Stimulated activated naive CD8-positive, alpha-beta T cell treated with anti-CD3 and anti-CD28 coated beads, Interleukin-15, amount 100 ng/mL, for 72 hours (primary cell): ENCODE measurements around the gene DNAH8.

Source experiments
- ATAC-seq: fragments of 150-1000 bp; cut with Tn5 transposase; 2 replicates; pipeline ENCODE4 v1.10.0; 2021; ENCODE audit warnings: mild to moderate bottlenecking, moderate library complexity
- DNase-seq, 2 donors: peaks; one replicate each; pipeline ENCODE4 v3.0.0; 2021 to 2022
- H3K27ac Mint-ChIP-seq, 2 donors: one replicate each; pipeline ENCODE4 v1.8.0; 2022; ENCODE audit warnings: mild to moderate bottlenecking in 2 of 2, mixed read lengths in 2 of 2, moderate library complexity in 2 of 2
- H3K27me3 Mint-ChIP-seq: one replicate; pipeline ENCODE4 v1.8.0; 2022; ENCODE audit warnings: mixed read lengths
- H3K4me1 Mint-ChIP-seq: one replicate; pipeline ENCODE4 v1.8.0; 2022; ENCODE audit warnings: mild to moderate bottlenecking, mixed read lengths
- H3K4me3 Mint-ChIP-seq, 2 donors: one replicate each; pipeline ENCODE4 v1.8.0; 2022; ENCODE audit warnings: mild to moderate bottlenecking in 2 of 2, mixed read lengths in 2 of 2, moderate library complexity in 1 of 2
- H3K9me3 Mint-ChIP-seq, 2 donors: one replicate each; pipeline ENCODE4 v1.8.0; 2022; ENCODE audit warnings: mixed read lengths in 2 of 2

The DNAH8 gene

DNA sequence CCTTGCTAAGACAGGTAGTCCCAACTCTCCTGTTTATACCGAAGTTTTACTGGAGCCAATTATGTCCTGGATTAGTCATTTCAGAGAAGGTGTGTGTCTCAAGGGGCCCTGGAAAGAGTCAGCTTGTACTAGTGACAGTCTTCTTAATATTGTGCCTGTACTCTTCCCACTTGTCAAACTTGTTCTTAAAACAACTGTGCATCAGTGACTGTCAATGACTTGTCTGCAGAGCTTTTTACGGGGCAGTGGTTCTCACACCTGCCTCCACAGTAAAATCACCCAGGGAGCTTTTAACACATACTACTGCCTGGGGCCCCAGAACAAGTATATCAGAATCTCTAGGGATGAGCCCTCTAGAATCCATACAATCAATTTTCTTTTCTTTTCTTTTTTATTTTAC is 305.0 kb downstream of the DNAH8 start:
- ATAC-seq: no peak
- H3K27ac Mint-ChIP-seq: no peak overlapping the region
- H3K9me3 Mint-ChIP-seq: peaks cover 5 to 7% of the 10 kb centered on the region in 2 donors
- H3K4me3 Mint-ChIP-seq: no peak overlapping the region
- DNase-seq: no peak
- H3K27me3 Mint-ChIP-seq: peaks cover 13% of the 10 kb centered on the region
- no peaks in the 10 kb centered on the region for H3K4me1 Mint-ChIP-seq

DNA sequence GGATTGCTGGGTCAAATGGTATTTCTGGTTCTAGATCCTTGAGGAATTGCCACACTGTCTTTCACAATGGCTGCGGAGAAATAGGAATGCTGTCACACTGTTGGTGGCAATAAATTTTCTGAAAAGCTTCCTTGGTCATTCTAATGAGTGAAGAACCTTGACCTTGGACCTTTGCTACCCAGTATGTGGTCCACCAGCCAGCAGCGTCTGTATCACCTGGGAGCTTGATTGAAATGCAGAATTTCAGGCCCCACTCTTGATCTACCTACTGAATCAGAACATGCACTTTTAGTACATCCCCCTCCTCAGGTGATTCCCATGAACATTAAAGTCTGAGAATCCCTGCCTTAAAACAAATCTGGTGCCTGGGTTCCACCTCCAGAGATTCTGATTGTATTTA is 305.9 kb downstream of the DNAH8 start:
- no peaks in the 10 kb centered on the region for H3K9me3 Mint-ChIP-seq

DNA sequence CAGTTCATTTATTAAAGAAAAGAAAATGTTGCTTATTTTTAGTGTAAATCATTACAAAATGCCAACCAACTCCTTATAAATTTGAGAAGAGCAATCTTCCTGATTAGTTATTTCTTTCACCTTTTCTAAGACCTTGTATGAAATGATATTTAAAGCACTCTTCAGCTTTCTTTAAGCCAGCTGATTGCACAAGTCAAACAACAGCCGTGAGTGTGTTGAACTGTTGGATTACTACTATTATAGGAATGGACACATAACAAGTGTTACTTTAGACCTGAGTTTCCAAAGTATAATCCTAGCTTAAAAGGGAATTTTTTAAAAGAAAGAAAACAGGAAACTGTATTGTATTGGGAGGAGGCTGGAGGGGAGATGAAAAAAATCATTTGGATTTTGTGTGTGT is 306.7 kb downstream of the DNAH8 start:
- Mint-ChIP-seq H3K4me1 (no peaks in the 10 kb centered on the region), H3K27ac (no peak overlapping the region), H3K4me3 (no peak overlapping the region), H3K27me3 (peaks cover 15% of the 10 kb centered on the region), H3K9me3 (no peaks in the 10 kb centered on the region)
- ATAC-seq (no peak), DNase-seq (no peak)

More for the DNA sequence above, 305.9 kb downstream of the DNAH8 start:
- Mint-ChIP-seq H3K27ac (no peak overlapping the region), H3K4me1 (no peaks in the 10 kb centered on the region), H3K4me3 (no peak overlapping the region), H3K27me3 (peaks cover 8% of the 10 kb centered on the region)
- ATAC-seq: no peak
- DNase-seq: no peak

DNA sequence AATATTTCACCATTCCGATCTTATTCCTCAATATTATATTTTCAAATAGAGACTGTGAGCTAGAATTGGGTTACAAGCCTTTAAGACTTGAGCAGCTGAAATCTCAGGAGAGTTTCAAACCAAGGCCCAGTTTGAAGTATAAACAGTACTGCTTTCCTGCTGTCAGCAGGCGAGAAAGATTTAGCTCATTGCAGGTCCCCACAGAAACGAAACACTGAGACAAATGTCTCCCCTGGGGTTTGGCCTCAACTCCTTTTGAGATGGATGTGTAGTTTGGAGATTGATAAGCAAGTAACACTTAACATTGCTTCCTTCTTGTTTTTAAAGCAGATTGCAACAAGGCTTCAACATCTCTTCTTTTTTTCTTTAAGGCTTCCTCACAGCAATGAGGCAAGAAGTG is 311.1 kb downstream of the DNAH8 start:
- no peak for DNase-seq
- H3K27me3 Mint-ChIP-seq: peaks cover 39% of the 10 kb centered on the region
- no peak for ATAC-seq
- H3K4me1 Mint-ChIP-seq: peaks cover 5% of the 10 kb centered on the region
- no peak overlapping the region for H3K4me3 Mint-ChIP-seq
- H3K9me3 Mint-ChIP-seq: no peaks in the 10 kb centered on the region
- H3K27ac Mint-ChIP-seq: no peak overlapping the region

DNA sequence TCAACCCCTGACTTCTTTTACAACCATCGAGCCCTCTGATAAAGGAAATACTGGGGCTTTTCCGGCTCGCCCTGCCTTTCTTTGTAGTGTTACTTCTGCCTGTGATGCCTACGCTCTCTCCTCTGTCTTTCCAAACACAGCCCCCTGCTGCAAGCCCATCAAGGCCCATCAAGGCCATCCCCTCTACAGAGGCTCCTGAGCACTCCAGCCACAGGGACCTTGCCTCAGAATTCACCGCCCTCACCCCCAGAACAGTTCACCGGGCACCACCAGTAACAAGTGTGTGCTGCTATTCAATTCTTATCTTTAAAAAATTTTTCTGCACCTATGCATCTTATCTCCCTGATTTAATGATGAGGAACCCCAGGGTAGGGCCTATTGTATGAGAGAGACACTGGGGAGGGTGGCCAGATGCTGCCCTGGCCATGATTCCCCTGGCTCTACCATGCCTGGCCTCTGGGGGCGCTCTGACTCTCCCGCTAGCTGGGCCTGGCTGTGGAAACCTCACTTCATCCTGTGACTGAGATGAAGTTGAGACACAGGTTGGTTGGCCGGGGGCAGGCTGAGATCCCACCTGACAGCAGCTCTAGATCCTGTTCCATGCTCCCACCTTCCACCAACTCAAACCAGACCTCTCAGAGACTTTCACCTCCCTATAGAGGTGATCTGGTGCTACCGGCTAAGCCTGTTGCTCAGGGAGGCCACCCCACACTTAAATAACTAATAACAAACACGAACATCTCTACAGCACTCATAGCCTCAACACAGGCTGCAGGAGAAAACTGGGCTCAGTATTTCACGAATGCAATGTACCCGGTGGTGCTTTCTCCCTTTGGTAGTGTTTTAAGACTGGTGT is 314.3 kb downstream of the DNAH8 start:
- Mint-ChIP-seq H3K4me3 (no peak overlapping the region), H3K9me3 (no peaks in the 10 kb centered on the region), H3K27ac (no peak overlapping the region), H3K27me3 (peaks cover 52% of the 10 kb centered on the region), H3K4me1 (peaks cover 5% of the 10 kb centered on the region)
- ATAC-seq (peak; percentile 85), DNase-seq (peak; percentile 53 to 57)

DNA sequence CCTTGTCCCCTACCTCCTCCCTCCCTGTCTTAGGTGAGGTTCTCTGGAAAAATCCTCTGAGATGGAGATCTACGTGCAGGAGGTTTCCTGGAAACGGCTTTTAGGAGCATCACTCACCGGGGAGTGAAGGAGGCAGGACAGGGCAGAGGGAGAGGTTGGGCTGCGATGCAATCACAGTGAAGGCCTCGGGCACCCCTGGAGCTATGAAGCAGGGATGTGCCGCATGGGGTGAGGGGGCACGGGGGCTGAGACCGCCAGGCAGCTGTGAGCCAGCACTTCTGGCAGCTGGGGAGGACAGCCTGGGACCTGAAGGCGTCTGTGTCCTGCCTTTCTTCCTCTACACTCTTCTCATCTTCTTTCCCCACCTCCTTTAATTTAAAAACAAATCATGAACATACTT is 320.6 kb downstream of the DNAH8 start:
- Mint-ChIP-seq H3K4me3 (no peak overlapping the region), H3K9me3 (no peaks in the 10 kb centered on the region), H3K27me3 (peaks cover 69% of the 10 kb centered on the region), H3K4me1 (peaks cover 17% of the 10 kb centered on the region), H3K27ac (no peak overlapping the region)
- ATAC-seq: no peak
- DNase-seq: no peak

DNA sequence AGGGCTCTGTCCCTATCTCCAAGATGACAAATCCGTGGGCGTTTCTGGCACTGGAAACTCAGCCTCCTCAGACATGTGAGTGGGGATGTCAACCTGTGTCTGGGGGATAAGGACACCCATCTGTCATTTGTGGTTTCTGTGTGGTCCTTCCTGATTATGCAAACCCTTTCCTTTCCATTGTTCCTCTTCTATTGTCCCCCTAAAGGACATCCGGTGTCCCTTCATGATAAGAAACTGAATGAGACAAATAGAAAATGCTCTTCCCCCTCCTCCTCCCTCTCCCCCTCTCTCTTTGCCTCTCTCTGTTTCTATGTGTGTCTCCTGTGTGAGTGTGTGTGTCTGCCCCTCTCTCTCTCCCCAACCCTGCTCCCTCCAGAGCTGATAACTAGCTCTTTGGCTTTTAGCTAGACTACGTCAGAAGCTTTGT is 322.0 kb downstream of the DNAH8 start:
- H3K27me3 Mint-ChIP-seq: peaks cover 77% of the 10 kb centered on the region
- peak; percentile 49 for ATAC-seq
- DNase-seq: no peak
- peaks cover 26% of the 10 kb centered on the region for H3K4me1 Mint-ChIP-seq
- H3K27ac Mint-ChIP-seq: no peak overlapping the region
- peak overlapping the region in 1 of 2 donors; percentile 9 for H3K4me3 Mint-ChIP-seq
- H3K9me3 Mint-ChIP-seq: no peaks in the 10 kb centered on the region

DNA sequence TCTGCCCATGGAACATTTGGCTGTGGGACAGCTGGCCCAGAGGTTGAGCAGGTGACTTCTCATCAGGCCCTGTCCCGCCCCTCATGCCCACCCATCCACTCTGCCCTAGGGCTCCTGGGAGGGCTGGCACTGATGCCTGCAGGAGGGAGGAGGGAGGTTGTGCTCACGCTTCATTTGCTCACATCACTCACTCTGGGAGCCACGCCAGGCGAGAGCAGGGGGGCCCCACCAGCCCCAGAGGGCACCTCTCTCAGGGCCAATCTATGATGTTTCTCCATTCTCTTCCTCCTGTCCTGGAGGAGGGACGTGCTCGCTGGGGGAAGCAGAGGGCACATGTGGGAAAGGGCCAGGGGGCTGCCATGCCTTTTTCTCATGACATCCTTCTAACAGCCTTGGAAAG is 322.6 kb downstream of the DNAH8 start:
- peaks cover 26% of the 10 kb centered on the region for H3K4me1 Mint-ChIP-seq
- H3K4me3 Mint-ChIP-seq: no peak overlapping the region
- H3K27me3 Mint-ChIP-seq: peaks cover 80% of the 10 kb centered on the region
- DNase-seq: no peak
- H3K27ac Mint-ChIP-seq: no peak overlapping the region
- ATAC-seq: no peak
- H3K9me3 Mint-ChIP-seq: no peaks in the 10 kb centered on the region

DNA sequence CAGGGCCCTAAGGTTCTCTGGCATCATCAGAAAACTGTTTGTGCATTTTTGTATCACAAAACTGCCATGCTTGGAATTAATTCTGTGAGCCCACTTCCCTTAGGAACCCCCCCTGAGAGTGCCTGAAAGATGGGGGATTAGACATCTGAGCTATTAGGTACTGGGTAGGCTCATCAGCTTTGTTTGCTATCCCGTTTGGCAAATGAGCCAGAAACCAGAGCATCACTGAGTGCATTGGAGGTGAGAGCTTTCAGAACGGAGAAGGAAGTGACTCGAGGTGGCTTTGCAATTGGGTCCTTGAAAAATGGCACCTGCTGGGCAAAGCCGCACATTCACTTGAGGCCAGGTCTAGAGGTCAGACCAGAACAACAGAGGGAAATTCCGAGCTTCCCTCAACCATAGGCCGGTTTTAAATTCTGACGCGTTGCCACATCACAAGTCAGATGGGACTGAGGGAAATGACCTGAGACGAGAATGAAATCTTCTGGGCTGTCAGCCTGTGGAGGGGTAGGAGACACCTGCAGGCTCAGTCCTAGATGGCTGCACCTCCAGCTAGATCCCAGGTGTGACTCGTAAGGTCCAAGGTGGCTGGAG is 325.1 kb downstream of the DNAH8 start:
- Mint-ChIP-seq H3K4me1 (peaks cover 26% of the 10 kb centered on the region), H3K27me3 (peaks cover 89% of the 10 kb centered on the region), H3K27ac (no peak overlapping the region), H3K4me3 (no peak overlapping the region), H3K9me3 (no peaks in the 10 kb centered on the region)
- ATAC-seq (no peak), DNase-seq (no peak)

DNA sequence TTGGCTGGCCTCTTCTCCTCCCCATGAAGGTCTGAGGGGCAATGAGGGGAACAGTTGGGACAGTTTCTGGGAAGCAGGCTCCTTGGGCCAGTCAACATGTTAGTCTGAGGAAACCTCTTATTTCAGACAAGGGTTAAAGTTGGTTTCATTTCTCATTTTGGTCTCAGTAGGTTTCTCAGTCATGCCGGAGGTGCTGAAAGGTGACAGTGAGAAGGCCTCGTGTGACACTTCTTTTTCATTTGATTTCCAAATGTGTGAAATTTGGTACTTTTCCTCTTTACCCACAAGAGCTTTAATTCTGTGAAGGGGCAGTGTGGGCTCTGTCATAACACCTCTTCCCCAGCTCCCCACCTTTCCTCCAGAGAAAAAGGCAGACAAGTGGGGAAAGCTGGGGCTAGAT is 326.0 kb downstream of the DNAH8 start:
- DNase-seq: no peak

DNA sequence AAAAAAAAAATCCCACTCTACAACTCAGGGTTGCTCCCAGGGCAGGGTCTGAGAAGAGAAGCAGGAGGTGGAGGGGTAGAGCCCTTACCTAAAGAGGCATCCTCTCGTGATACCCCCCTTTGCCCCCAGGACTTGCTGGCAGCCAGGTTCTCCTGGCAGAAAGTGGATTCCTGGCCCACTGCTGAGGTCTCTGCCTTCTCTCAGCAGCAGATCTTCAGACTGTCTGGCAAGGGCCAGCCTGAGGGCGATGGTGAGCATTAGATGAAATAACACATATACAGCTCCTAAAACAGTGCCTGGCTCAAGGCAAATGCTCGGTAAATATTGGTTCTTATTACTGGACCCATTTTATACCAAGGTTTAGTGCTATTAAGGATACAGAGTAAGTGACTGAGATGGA is 328.7 kb downstream of the DNAH8 start:
- H3K27ac Mint-ChIP-seq: peak overlapping the region in 1 of 2 donors; percentile 22
- no peak overlapping the region for H3K4me3 Mint-ChIP-seq
- ATAC-seq: no peak
- H3K27me3 Mint-ChIP-seq: peaks cover 79% of the 10 kb centered on the region
- H3K9me3 Mint-ChIP-seq: no peaks in the 10 kb centered on the region
- DNase-seq: no peak
- H3K4me1 Mint-ChIP-seq: peaks cover 24% of the 10 kb centered on the region

More for the DNA sequence above, 326.0 kb downstream of the DNAH8 start:
- peak; percentile 60 for ATAC-seq
- Mint-ChIP-seq H3K27me3 (peaks cover 82% of the 10 kb centered on the region), H3K4me3 (no peak overlapping the region), H3K27ac (no peak overlapping the region), H3K4me1 (peaks cover 26% of the 10 kb centered on the region), H3K9me3 (no peaks in the 10 kb centered on the region)

DNA sequence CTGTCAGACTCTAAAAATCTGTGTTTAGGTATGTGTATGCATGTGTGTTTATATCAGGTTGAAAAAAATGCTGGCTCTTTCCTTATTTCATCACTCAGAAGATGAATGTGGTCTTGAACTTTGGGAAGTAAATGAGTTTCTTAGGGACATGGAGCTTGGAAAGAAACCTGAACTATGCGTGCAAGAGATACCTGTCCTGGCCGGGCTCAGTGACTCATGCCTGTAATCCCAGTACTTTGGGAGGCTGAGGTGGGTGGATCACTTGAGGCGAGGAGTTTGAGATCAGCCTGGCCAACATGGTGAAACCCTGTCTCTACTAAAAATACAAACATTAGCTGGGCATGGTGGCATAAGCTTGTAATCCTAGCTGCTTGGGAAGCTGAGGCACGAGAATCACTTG is 329.1 kb downstream of the DNAH8 start:
- H3K27ac Mint-ChIP-seq: peak overlapping the region in 1 of 2 donors; percentile 22
- peaks cover 28% of the 10 kb centered on the region for H3K4me1 Mint-ChIP-seq
- no peak overlapping the region for H3K4me3 Mint-ChIP-seq
- no peaks in the 10 kb centered on the region for H3K9me3 Mint-ChIP-seq
- ATAC-seq (no peak), DNase-seq (no peak)
- peaks cover 80% of the 10 kb centered on the region for H3K27me3 Mint-ChIP-seq

DNA sequence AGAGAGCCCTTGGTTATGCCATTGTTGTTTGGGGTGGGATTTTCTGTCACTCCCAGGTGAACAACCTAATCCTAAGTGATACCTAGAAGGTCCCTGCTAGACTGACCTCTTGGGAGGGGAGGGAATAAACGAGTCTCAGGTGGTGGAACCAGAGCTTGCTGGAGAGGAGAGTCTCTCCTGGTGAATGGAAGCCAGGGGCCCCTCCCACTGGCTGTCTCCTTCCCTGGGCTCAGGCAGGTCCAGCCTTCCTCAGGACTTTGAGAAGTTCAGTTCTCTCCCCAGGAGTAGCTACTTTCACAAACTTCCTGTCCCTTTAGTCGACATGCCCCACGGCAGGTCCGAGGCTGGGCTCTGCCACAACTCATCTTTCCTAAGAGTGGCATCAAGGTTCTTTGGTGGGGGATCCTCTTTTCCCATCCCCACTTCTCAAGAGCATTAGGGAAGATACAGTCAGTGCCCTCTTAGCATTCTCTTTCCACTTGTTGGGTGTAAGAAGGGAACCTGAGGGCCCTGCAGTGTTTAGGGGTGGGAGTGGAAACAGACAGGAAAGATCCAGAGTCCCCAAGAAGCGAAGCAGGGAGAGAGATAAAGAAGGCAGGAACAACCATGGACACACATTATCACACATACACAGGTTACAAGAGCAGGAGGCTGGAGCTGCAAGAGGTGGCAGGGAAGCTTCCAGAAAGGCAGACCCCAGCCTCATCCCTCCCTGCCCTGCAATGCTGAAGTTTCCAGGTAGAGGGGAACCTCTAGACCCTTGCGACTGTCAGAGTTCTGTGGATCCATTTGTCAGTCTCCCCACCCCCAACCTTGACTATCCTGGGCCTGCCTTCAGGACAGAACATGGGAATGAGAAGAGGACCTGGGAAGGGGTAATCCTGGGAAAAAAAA is 332.6 kb downstream of the DNAH8 start:
- Mint-ChIP-seq H3K27me3 (peaks cover 80% of the 10 kb centered on the region), H3K4me3 (peak overlapping the region; percentile 24 to 62), H3K4me1 (peaks cover 43% of the 10 kb centered on the region), H3K9me3 (no peaks in the 10 kb centered on the region), H3K27ac (no peak overlapping the region)
- DNase-seq (no peak), ATAC-seq (no peak)

DNA sequence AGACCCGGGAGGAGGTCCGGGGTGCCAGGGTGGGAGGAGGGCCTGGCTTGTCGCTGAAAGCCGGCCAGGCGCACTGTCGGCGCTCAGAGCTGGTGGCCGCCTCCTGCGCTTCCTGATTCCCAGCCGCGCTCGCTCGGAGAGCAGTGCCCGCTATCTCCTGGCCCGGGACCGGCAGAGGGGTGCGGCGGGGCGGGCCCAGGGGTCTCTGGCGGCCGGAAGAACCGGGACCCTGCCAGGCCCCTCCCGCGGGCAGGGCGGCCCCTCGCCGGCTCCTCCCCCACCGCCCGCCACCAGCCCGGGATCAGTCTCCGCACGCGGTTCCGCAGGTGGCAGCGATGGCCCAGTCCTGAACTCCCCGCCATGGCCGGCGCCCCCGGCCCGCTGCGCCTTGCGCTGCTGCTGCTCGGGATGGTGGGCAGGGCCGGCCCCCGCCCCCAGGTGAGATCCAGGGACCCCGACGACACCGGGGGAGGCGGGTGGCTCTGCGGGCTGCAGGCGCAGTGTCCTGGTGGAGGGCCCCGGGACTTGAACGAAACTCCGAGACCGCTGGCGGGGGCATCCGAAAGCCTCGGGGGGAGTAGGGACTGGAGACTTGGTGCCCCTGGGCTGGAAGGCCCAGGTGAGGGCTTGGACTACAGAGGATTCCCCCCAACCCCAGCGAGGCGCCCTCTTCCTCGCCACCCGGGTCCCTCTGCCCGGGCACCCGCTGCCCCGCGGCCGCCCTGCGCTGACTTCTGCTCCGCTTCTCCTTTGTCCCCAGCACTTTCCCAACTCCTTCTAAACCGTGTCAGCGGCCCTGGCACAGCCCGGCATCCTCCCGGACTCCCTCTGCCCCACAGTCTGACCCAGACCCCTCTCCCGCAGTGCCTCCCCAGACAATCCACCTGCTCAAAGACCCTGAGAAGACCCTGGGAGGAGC is 333.6 kb downstream of the DNAH8 start, which contains the start of gene GLP1R:
GLP1R (plus strand) TSS at position 301 of the 919 bp plus-strand sequence; CDS start at position 361, 60 bp downstream.
- Mint-ChIP-seq H3K9me3 (no peaks in the 10 kb centered on the region), H3K27me3 (peaks cover 81% of the 10 kb centered on the region), H3K27ac (peak within 1 kb of the TSS; percentile 13 to 89), H3K4me1 (peaks cover 52% of the 10 kb centered on the region), H3K4me3 (peak within 1 kb of the TSS; percentile 86 to 88)
- ATAC-seq (peak; percentile 48), DNase-seq (peak in 1 of 2 donors; percentile 22)
